Astrocyte (in vitro differentiated cells and primary cell): ENCODE measurements around the gene OR10D3. TPM values are rescaled to one million over a fixed set of nuclear protein-coding genes. Genes with fewer than 3 reads are reported as not detected.
A peak's percentile ranks its signal among the peaks of the same experiment; 100 is the strongest.

Source experiments
- DNase-seq: peaks from one replicate; pipeline ENCODE4 v3.0.0-alpha.2; 2010; ENCODE audit warnings: low read depth
- FAIRE-seq: peaks from 2 replicates; lab custom pipeline; 2011; peaks lifted over from hg19 to GRCh38; lab: Jason Lieb, UNC
- H2AFZ ChIP-seq: 2 replicates; pipeline ENCODE4 v1.6.0; 2012; ENCODE audit warnings: low read depth, low read length, inconsistent platforms
- H3K27ac ChIP-seq: 2 replicates; pipeline ENCODE4 v1.5.1; 2011; ENCODE audit warnings: low read depth, low read length, inconsistent platforms
- H3K27me3 ChIP-seq: 2 replicates; pipeline ENCODE4 v1.6.0; 2011; ENCODE audit warnings: low read length, inconsistent platforms; ENCODE audit not compliant: insufficient read depth
- H3K36me3 ChIP-seq: 2 replicates; pipeline ENCODE4 v1.5.1; 2011; ENCODE audit warnings: low read length, inconsistent platforms; ENCODE audit not compliant: insufficient read depth
- H3K4me1 ChIP-seq: 2 replicates; pipeline ENCODE4 v1.5.1; 2011; ENCODE audit warnings: low read length, inconsistent platforms; ENCODE audit not compliant: insufficient read depth
- H3K4me2 ChIP-seq: 2 replicates; pipeline ENCODE4 v1.6.0; 2012; ENCODE audit warnings: low read length, inconsistent platforms
- H3K4me3 ChIP-seq: 2 replicates; pipeline ENCODE4 v1.5.1; 2011; ENCODE audit warnings: low read depth, mild to moderate bottlenecking, low read length, inconsistent platforms; ENCODE audit not compliant: insufficient read depth
- H3K79me2 ChIP-seq: 2 replicates; pipeline ENCODE4 v1.6.0; 2012; ENCODE audit warnings: mild to moderate bottlenecking, low read length, inconsistent platforms; ENCODE audit not compliant: insufficient read depth
- H3K9ac ChIP-seq: 2 replicates; pipeline ENCODE4 v1.6.0; 2012; ENCODE audit warnings: mild to moderate bottlenecking, low read length, inconsistent platforms
- H3K9me3 ChIP-seq: 2 replicates; pipeline ENCODE4 v1.5.1; 2012; ENCODE audit warnings: low read depth, mild to moderate bottlenecking, low read length, inconsistent platforms; ENCODE audit not compliant: insufficient read depth
- H4K20me1 ChIP-seq: 2 replicates; pipeline ENCODE4 v1.6.0; 2012; ENCODE audit warnings: low read length, inconsistent platforms; ENCODE audit not compliant: insufficient read depth
- H3K27ac Mint-ChIP-seq: one replicate; pipeline ENCODE4 v1.8.0; 2021; ENCODE audit warnings: mild to moderate bottlenecking, mixed read lengths; ENCODE audit not compliant: unreplicated experiment
- H3K27me3 Mint-ChIP-seq: one replicate; pipeline ENCODE4 v1.8.0; 2021; ENCODE audit warnings: low read depth, mixed read lengths; ENCODE audit not compliant: unreplicated experiment
- H3K36me3 Mint-ChIP-seq: one replicate; pipeline ENCODE4 v1.8.0; 2021; ENCODE audit warnings: low read depth, mixed read lengths; ENCODE audit not compliant: unreplicated experiment
- H3K4me1 Mint-ChIP-seq: one replicate; pipeline ENCODE4 v1.8.0; 2021; ENCODE audit warnings: low read depth, mixed read lengths; ENCODE audit not compliant: unreplicated experiment
- H3K4me3 Mint-ChIP-seq: one replicate; pipeline ENCODE4 v1.8.0; 2021; ENCODE audit warnings: mild to moderate bottlenecking, moderate library complexity, mixed read lengths; ENCODE audit not compliant: unreplicated experiment
- H3K9me3 Mint-ChIP-seq: one replicate; pipeline ENCODE4 v1.8.0; 2021; ENCODE audit warnings: mild to moderate bottlenecking, mixed read lengths; ENCODE audit not compliant: unreplicated experiment
- CTCF ChIP-seq: IDR thresholded peaks from 2 replicates; pipeline ENCODE4 v1.5.1; 2011; ENCODE audit warnings: low read depth, mild to moderate bottlenecking, inconsistent platforms, low read length, moderate library complexity; ENCODE audit not compliant: insufficient read depth
- EZH2 ChIP-seq: IDR thresholded peaks from 2 replicates; pipeline ENCODE4 v1.6.1; 2012; ENCODE audit warnings: mild to moderate bottlenecking, low read length, inconsistent platforms; ENCODE audit not compliant: insufficient read depth
- total RNA-seq: library from RNA; stranded (reverse); gene quantifications from 2 replicates; pipeline ENCODE4 v1.2.1, GENCODE V29; 2021

OR10D3 gene
- total RNA-seq, 1 donor from 2014 or later = not detected

DNA sequence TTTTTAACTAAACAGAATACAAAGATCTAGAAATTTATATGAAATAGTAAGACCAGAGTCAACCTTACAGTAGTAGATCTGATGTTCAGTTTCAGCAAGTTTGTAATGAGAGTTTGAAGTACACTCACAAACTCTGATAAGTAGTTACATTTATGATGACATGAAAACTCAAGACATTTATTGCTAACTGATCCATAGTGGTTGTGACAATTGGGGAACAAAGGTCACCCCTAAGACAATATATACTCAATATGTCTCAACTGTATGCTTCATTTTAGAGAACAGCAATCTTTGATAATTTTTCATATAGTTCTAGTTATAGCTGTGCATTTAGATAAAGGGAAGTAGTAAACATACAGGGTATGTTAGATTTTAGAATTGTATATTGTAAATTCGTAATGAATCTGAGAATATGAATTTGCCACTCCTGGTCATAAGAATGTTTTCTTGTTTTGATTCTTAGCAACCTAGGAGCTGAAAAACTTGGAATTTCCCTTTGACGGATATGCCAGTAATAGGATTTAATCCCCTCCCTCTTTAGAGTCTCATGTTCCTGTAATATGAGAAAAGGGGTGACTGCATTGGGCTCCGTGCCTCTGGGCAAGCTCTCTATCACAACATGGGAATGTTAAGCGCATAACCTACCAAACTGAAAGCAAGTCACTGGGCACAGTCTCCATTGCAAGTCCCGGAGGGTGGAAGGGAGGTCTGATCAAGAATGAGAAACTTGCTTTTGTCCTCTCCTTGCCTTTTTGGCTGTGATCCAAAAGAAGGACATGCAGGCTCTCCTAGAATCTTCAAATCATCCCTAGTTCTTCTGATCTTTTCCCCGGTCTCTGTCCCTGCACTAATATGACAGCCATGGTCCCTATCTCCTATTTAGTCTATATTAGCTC is 11.4 kb downstream of the OR10D3 start:
- Histone ChIP-seq H3K4me1 (no peaks in the 10 kb centered on the region), H3K36me3 (no peaks in the 10 kb centered on the region), H3K4me3 (no peak overlapping the region), H3K9me3 (no peaks in the 10 kb centered on the region), H3K27me3 (no peaks in the 10 kb centered on the region), H3K79me2 (no peaks in the 10 kb centered on the region), H4K20me1 (no peaks in the 10 kb centered on the region), H3K27ac (no peak overlapping the region), H2AFZ (no peak overlapping the region), H3K4me2 (no peak overlapping the region), H3K9ac (no peak overlapping the region)
- H3K36me3 Mint-ChIP-seq = no peaks in the 10 kb centered on the region
- H3K9me3 Mint-ChIP-seq = no peaks in the 10 kb centered on the region
- no peak overlapping the region for H3K27ac Mint-ChIP-seq
- H3K4me1 Mint-ChIP-seq = peaks cover 4% of the 10 kb centered on the region
- no peaks in the 10 kb centered on the region for H3K27me3 Mint-ChIP-seq
- DNase-seq (no peak), FAIRE-seq (no peak)
- TF ChIP-seq CTCF = no peak
- TF ChIP-seq EZH2 = no peak
- no peak overlapping the region for H3K4me3 Mint-ChIP-seq

- peak; percentile 7 for DNase-seq
- Mint-ChIP-seq H3K36me3 (no peaks in the 10 kb centered on the region), H3K4me3 (no peak overlapping the region), H3K27me3 (no peaks in the 10 kb centered on the region), H3K4me1 (peaks cover 2% of the 10 kb centered on the region), H3K27ac (no peak overlapping the region), H3K9me3 (no peaks in the 10 kb centered on the region)
- peak; percentile 65 for FAIRE-seq
- no peaks in the 10 kb centered on the region for H3K79me2 ChIP-seq
- no peak overlapping the region for H3K27ac ChIP-seq
- H3K4me1 ChIP-seq = no peaks in the 10 kb centered on the region
- TF ChIP-seq EZH2 (no peak), CTCF (peak; percentile 71)
- H3K9ac ChIP-seq = no peak overlapping the region
- no peak overlapping the region for H3K4me3 ChIP-seq
- H3K9me3 ChIP-seq = no peaks in the 10 kb centered on the region
- no peaks in the 10 kb centered on the region for H3K36me3 ChIP-seq
- no peak overlapping the region for H3K4me2 ChIP-seq
- no peaks in the 10 kb centered on the region for H4K20me1 ChIP-seq
- H2AFZ ChIP-seq = no peak overlapping the region
- H3K27me3 ChIP-seq = no peaks in the 10 kb centered on the region
These were observed 12.1 kb downstream of the OR10D3 start for GRCh38 chr11:124195189-124195734.

DNA sequence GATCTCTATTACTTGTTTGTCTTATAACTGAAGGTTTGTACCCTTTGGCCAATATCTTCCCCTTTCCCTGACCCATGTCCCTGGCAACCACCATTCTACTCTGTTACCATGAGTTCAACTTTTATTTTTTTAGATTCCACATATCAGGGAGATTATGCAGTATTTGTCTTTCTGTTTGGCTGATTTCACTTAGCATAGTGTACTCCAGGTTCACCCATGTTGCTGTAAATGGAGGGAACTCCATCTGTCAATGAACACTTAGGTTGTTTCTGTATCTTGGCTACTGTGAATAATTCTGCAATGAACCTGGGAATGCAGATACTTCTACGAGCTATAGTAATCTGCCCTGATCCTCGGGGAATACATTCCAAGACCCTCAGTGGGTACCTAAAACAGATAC is 14.9 kb downstream of the OR10D3 start:
- DNase-seq (no peak), FAIRE-seq (no peak)
- H3K9me3 Mint-ChIP-seq = no peaks in the 10 kb centered on the region
- no peaks in the 10 kb centered on the region for H3K4me1 ChIP-seq
- H3K9ac ChIP-seq = no peak overlapping the region
- H3K27me3 ChIP-seq = no peaks in the 10 kb centered on the region
- H4K20me1 ChIP-seq = no peaks in the 10 kb centered on the region
- no peaks in the 10 kb centered on the region for H3K79me2 ChIP-seq
- no peak overlapping the region for H3K27ac Mint-ChIP-seq
- no peaks in the 10 kb centered on the region for H3K27me3 Mint-ChIP-seq
- no peak overlapping the region for H3K4me2 ChIP-seq
- H3K4me3 ChIP-seq = no peak overlapping the region
- TF ChIP-seq EZH2 (no peak), CTCF (no peak)
- no peaks in the 10 kb centered on the region for H3K36me3 ChIP-seq
- H3K4me3 Mint-ChIP-seq = no peak overlapping the region
- H3K27ac ChIP-seq = no peak overlapping the region
- H3K36me3 Mint-ChIP-seq = no peaks in the 10 kb centered on the region
- H2AFZ ChIP-seq = no peak overlapping the region
- H3K9me3 ChIP-seq = no peaks in the 10 kb centered on the region
- no peaks in the 10 kb centered on the region for H3K4me1 Mint-ChIP-seq
